ENCODE results near the gene PSME2. TPM values are rescaled to one million over a fixed set of nuclear protein-coding genes. Genes with fewer than 3 reads are reported as not detected.

The PSME2 gene
- total and polyA plus RNA-seq, 2 of the 13 experiments (the other 11 are each of a cell fraction or from before 2014, with no cell fraction given), result 332 to 716 TPM

- TF ChIP-seq MAFG (CRISPR knock-in tag; IDR thresholded peaks at IDR 0.05) (no peak), SIX4 (CRISPR knock-in tag; IDR thresholded peaks at IDR 0.05) (no peak), ZNF430 (CRISPR knock-in tag; IDR thresholded peaks at IDR 0.05) (no peak), ZNF709 (CRISPR knock-in tag; IDR thresholded peaks at IDR 0.05) (no peak), ONECUT2 (CRISPR knock-in tag; IDR thresholded peaks at IDR 0.05) (no peak), HDAC1 (CRISPR knock-in tag; IDR thresholded peaks at IDR 0.05) (no peak), SYNCRIP (IDR thresholded peaks at IDR 0.05; ENCODE audit: insufficient read depth, low read depth, low read length) (no peak), THAP9 (CRISPR knock-in tag; IDR thresholded peaks at IDR 0.05; ENCODE audit: borderline replicate concordance) (peak; percentile 17; the same call in 1 of the 2 replicates), ZNF615 (CRISPR knock-in tag; IDR thresholded peaks at IDR 0.05; ENCODE audit: borderline replicate concordance) (no peak), ZNF207 (IDR thresholded peaks at IDR 0.05; ENCODE audit: borderline replicate concordance) (no peak), ZEB1 (IDR thresholded peaks at IDR 0.05; ENCODE audit: insufficient replicate concordance, low read depth) (no peak), SETDB1 (CRISPR knock-in tag; IDR thresholded peaks at IDR 0.05; ENCODE audit: borderline replicate concordance) (no peak), HOXA5 (CRISPR knock-in tag; IDR thresholded peaks at IDR 0.05) (no peak), ZNF761 (CRISPR knock-in tag; conservative IDR thresholded peaks at IDR 0.05) (0 out of 2 replicates have a peak, but pooled peaks have one; percentile 45), YEATS4 (CRISPR knock-in tag; IDR thresholded peaks at IDR 0.05; ENCODE audit: borderline replicate concordance) (no peak), RAD21 (CRISPR knock-in tag; IDR thresholded peaks at IDR 0.05) (no peak), RNF2 (conservative IDR thresholded peaks at IDR 0.05; ENCODE audit: low read depth) (no peak), ZBTB40 (IDR thresholded peaks at IDR 0.05) (no peak), ZBTB40 (CRISPR knock-in tag; IDR thresholded peaks at IDR 0.05) (no peak)
Observed at GRCh38 chr14:24138396-24139271, 7.8 kb downstream of the PSME2 start (continued).
